ENCODE results near the gene OR7G1.

DNA sequence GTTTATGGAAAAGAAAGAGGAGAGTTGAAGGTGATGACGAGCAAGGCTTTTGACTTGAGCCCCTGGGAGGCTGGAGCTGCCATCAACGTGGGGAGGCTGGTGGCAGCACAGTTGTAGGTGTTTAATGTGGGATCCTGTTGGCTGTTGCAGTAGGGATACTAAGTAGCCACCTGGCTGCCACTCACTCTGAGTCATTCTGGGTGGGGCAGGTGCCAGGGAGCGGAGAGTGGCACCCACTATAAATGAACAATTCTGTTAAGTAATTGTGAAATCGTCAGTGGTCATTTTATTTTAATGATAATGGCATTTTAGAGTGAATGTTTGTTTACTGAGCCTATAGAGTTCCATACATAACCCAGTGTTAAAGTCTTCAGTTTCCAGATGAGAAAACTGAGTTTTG lies 34.4 kb upstream of the OR7G1 start:
- TF ChIP-seq, protein P1, sequence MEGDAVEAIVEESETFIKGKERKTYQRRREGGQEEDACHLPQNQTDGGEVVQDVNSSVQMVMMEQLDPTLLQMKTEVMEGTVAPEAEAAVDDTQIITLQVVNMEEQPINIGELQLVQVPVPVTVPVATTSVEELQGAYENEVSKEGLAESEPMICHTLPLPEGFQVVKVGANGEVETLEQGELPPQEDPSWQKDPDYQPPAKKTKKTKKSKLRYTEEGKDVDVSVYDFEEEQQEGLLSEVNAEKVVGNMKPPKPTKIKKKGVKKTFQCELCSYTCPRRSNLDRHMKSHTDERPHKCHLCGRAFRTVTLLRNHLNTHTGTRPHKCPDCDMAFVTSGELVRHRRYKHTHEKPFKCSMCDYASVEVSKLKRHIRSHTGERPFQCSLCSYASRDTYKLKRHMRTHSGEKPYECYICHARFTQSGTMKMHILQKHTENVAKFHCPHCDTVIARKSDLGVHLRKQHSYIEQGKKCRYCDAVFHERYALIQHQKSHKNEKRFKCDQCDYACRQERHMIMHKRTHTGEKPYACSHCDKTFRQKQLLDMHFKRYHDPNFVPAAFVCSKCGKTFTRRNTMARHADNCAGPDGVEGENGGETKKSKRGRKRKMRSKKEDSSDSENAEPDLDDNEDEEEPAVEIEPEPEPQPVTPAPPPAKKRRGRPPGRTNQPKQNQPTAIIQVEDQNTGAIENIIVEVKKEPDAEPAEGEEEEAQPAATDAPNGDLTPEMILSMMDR (IDR thresholded peaks at IDR 0.05), result no peak
- TF ChIP-seq ZNF121 (CRISPR knock-in tag; IDR thresholded peaks at IDR 0.05), result no peak
- TF ChIP-seq, protein P2, sequence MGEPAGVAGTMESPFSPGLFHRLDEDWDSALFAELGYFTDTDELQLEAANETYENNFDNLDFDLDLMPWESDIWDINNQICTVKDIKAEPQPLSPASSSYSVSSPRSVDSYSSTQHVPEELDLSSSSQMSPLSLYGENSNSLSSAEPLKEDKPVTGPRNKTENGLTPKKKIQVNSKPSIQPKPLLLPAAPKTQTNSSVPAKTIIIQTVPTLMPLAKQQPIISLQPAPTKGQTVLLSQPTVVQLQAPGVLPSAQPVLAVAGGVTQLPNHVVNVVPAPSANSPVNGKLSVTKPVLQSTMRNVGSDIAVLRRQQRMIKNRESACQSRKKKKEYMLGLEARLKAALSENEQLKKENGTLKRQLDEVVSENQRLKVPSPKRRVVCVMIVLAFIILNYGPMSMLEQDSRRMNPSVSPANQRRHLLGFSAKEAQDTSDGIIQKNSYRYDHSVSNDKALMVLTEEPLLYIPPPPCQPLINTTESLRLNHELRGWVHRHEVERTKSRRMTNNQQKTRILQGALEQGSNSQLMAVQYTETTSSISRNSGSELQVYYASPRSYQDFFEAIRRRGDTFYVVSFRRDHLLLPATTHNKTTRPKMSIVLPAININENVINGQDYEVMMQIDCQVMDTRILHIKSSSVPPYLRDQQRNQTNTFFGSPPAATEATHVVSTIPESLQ (CRISPR knock-in tag; IDR thresholded peaks at IDR 0.05), result no peak
- TF ChIP-seq, protein P3, sequence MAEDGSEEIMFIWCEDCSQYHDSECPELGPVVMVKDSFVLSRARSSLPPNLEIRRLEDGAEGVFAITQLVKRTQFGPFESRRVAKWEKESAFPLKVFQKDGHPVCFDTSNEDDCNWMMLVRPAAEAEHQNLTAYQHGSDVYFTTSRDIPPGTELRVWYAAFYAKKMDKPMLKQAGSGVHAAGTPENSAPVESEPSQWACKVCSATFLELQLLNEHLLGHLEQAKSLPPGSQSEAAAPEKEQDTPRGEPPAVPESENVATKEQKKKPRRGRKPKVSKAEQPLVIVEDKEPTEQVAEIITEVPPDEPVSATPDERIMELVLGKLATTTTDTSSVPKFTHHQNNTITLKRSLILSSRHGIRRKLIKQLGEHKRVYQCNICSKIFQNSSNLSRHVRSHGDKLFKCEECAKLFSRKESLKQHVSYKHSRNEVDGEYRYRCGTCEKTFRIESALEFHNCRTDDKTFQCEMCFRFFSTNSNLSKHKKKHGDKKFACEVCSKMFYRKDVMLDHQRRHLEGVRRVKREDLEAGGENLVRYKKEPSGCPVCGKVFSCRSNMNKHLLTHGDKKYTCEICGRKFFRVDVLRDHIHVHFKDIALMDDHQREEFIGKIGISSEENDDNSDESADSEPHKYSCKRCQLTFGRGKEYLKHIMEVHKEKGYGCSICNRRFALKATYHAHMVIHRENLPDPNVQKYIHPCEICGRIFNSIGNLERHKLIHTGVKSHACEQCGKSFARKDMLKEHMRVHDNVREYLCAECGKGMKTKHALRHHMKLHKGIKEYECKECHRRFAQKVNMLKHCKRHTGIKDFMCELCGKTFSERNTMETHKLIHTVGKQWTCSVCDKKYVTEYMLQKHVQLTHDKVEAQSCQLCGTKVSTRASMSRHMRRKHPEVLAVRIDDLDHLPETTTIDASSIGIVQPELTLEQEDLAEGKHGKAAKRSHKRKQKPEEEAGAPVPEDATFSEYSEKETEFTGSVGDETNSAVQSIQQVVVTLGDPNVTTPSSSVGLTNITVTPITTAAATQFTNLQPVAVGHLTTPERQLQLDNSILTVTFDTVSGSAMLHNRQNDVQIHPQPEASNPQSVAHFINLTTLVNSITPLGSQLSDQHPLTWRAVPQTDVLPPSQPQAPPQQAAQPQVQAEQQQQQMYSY (CRISPR knock-in tag; IDR thresholded peaks at IDR 0.05), result no peak
